Measurements from ENCODE around the gene KRTAP12-3.

- TF ChIP-seq EZH2 (IDR thresholded peaks at IDR 0.05; ENCODE audit: borderline replicate concordance, low read length) = no peak
- TF ChIP-seq CTCF (IDR thresholded peaks at IDR 0.05; ENCODE audit: low read length) = no peak
Observed at GRCh38 chr21:44686843-44687561, 29.3 kb downstream of the KRTAP12-3 start.
